GM20431 (cell line): ENCODE data around the gene TFEC.

Experiments
- in situ Hi-C: fragments of 300-500 bp; cut with MseI, MboI; formaldehyde crosslinking; loops from one replicate; pipeline ENCODE4 v1.15.0; 2020; ENCODE audit warnings: low sequenced_read_pairs; ENCODE audit not compliant: unreplicated experiment

TFEC gene

DNA sequence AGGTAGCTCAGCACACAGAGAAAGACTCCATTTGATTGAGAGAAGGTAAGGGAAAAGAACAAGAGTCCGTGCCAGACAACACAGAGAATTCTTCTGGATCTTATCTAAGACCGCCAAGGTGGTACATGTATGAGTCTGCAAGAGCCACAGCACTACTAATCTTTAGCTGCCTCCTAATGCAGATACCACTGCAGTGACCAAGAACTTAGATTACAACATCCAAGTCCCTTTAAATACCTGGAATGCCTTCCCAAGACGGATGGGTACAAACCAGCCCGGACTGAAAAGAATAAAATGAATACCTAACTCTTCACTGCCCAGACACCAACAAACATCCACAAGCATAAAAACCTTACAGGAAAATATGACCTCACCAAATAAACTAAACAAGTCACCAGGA is 33.3 kb downstream of the TFEC start:
- in situ Hi-C loops, result no loop called here

DNA sequence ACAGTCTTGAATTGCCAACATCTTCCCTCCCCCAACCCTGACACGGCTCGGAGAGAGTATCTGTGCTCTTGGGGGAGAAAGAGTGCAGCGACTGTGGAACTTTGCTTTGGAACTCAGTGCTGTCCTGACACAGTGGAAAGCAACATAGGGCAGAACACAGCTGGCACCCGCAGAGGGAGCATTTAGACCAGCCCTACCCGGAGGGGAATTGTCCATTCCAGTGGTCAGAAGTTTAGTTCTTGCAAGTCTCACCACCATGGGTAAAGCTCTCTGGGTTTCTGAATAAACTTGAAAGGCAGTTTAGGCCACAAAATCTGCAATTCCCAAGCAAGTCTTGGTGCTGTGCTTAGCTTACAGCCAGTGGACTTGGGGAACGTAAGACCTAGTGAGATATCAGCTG is 34.9 kb downstream of the TFEC start:
- in situ Hi-C loops, result no loop called here

DNA sequence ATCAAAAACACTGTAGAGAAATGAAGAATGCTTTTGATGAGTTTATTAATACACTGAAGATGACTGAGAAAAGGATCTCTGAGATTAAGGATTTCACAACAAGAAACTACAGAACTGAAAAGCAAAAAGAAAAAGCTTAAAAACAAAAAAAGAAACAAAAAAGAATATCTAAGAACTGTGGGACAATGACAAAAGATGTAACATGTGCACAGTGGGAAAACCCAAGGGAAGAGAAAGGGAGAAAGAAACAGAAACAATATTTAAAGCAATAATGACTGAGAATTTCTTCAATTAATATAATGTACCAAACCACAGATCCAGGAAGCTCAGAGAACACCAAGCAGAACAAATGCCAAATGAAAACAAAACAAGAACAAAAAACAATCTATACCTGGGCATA is 42.2 kb downstream of the TFEC start:
- in situ Hi-C loops, result no loop called here

DNA sequence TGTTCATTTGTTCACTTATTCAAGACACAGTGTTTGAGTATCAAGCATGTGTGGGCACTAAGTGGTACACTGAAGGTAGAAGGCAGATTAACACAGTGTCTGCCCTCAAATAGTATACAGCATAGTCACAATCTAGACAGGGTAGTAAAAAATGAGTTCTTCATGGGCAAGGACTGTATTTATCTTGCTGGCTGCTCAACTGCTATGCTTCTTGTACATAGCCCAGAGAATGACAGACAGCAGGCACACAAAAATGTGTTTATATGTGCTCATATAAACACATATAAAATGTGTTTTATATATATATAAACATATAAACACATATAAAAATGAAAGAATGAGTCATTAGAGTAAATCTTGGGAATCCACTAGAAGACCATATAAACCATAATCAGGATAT is 43.1 kb downstream of the TFEC start:
- in situ Hi-C loops, result no loop called here

DNA sequence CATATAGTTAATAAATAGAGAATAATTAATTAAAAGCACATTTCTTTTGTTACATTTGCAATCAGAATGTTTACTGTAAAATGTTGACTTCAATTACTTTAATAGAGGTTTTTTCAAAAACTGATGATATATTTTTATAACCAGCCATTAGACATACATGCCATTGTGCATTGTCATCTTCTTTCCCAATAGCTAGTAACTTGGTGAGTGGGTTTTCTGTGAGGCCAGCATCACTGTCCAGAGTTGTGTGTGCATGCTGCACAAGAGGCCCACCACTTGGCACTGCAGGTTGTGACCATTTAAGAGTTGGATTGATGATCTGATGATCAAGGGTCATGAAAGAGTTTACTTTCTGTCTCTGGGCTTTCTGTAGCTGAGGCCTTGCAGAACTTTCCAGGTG is 46.5 kb downstream of the TFEC start:
- in situ Hi-C loops, result no loop called here

DNA sequence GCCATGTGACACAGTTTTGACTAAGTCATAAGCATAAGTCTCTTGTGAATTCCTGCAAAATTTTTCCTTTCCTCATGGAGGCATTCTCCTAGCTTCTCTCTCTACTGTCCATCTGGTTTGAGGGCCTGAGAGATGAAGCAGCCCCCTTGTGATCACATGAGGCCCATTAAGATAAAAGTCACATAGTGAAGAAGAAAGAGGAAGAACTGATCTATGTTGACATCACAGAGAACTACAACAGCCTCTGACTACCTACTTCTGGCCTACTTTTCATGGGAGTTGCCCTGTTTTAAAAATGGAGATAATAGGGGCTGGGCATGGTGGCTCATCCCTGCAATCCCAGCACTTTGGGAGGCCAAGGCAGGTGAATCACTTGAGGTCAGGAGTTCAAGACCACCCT is 50.4 kb downstream of the TFEC start:
- in situ Hi-C loops, result no loop called here

DNA sequence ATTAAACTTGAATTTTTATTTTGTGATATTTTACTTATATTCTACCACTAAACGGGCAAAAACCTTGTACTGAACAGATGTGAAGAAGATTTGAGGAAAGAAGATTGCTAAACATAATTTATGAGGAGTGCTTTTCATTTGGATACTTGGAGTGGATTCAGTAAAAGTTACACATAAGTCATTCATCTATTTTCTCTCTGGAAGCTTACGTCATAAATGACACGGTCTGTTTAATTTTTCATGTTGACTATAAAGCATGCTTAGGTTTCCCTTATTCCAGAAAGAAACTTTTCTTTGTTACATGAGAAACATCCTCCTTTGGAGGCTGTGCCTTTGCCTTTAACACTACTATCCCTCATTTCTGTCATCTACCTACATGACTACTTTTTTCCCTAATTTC is 53.9 kb downstream of the TFEC start:
- in situ Hi-C loops, result no loop called here

DNA sequence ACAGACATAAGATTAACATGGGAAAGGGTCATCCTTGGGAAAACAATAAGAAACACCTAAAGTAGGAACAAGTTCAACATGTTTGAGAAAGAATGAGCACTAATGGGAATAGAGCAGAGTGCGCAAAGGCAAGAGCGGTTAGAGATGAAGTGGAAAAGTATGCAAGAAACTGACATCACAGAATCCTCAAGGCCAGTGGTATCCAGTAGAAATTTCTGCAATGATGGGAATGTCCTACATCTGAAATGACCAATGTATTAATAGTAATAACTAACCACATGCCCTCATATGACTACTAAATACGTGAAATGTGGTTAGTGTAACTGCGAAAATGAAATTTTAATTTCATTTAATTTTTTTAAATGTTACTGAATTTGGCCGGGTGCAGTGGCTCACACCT is 54.8 kb downstream of the TFEC start:
- in situ Hi-C loops, result no loop called here

DNA sequence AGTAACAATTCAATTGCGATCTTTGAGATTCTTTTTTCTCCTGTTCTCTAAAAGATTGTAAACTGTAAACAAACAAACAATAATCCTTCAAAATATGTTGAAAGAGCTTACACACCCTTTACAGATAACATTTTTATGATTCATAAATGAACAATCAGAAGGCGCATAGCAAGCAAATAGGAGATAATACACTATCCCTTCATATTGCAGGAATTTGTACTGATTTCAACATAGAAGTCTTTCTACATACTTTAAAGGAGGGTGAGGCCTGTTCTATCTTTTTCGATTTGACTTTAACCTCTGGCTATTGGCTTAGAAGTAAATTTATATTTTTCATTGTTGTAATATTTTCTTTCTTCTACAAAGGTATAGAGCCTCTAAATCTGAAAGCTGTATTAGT is 57.2 kb downstream of the TFEC start:
- in situ Hi-C loops, result no loop called here

DNA sequence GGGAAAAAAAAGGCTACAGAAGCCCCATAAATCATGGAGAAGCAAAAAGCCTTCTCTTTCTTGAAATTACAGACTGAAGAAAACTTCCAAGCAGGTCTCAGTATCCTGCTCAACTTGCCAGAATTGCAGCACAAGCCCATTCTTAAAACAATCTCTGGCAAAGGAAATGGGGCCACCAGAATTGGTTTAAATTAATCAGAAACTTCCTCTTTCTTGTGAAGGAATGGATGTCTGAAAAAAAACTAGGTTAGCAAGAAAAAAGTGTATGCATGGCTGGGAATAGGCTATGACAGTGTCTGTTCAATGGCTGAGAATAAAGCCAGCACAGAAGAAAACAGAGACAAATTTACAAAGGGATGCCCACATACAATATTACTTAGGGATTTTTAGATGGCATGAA is 59.1 kb downstream of the TFEC start:
- in situ Hi-C loops, result no loop called here

DNA sequence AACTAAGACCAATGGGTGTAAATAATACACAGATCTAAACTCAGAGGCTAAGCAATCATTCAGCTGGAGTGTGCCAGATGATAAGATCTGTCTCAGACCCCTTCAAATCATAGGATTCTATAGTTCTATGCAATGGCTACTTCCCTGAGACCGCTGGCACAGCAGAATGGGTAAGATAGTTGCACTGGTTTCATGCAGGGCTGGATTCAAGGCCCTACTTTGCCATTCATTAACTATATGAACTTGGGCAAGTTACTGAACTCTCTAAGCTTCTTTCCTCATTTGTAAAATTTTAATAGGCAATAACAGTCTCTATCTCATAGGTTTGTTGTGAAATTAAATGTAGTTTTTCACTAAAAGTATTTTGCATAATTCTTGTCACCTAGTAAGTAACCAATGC is 62.0 kb downstream of the TFEC start:
- in situ Hi-C loops, result no loop called here

DNA sequence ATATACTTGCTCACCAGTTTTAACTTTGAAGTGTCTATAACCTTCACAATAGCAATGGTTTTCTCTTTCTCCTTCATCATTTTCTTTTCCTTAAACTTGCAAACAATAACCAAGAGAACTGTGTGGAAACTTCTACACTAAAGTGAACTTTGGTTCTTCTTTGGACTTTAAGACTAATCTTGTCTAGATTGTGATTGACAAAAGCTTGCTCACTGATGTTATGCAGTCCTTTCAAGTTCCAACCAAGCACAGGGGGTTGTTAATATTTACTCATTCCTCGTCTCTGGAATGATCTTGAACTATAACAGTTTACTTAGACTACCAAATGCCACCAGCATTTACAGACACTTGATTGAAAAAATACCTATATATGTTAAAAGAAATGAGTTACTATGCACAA is 62.4 kb downstream of the TFEC start:
- in situ Hi-C loops, result no loop called here

DNA sequence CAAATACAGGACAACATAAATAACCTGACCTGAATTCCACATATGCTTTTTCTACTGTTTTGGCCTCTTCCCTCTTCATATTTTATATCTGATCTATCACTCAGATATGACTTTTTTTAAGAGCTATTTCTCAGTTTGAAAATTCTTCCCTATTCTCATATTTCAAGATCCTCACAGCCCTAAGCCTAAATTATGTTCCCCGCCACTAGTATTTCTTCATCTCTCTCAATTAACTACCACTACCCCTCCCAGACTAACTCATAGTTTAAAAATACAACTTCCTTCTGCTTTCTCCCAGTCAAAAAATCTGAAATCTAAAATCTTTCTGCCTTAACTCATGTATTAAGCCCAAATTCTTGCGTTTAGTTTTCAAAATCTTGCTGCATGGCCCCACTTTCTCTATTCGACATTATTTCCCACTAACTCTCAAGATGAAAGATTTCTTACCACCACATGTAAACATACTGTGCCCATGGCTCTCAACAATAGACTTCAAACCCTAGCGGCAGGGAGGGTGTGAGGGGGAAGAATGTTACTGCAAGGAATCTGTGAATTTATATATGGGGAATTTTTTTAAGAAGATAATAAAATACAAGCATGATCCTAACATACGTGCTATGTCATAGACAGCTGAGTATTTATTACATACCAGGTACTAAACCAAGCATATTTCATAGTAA is 64.6 kb downstream of the TFEC start:
- in situ Hi-C loops, result no loop called here

DNA sequence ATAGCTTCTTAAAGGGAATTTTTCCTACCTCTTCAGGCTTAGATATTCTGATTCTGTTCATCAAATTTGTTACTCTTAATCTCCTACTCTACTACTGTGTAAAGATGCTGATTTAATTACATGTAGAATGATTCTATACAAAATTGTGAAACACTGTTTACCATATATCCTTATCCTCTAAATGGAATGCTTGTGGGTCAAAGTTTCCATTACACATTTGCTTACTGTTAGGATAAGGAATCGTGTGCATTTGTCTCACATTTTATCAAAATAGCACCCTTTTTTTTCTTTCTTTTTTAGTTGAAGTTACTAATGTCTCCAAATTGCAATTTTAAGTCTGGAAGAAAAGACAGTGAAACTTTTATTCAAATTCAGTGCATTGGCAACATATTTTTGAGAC is 65.3 kb downstream of the TFEC start:
- in situ Hi-C loops, result no loop called here

DNA sequence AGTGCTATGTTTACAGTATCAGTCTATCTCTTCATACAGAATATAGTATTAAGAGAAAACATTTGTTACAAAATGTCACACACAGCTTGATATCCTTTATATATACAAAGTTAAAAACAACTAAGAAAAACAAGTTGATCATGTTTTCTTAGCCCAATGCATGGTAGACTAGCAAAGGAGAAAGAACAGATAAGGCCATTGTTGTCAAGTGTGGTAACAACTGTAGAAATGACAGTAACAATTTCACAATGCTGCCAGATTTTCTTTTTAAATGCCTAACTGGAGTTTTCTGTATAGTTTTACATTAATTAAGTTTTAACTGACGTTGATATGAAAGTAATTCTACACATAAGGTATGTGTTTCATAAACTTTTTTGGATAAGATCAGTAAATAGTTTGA is 65.8 kb downstream of the TFEC start:
- in situ Hi-C loops, result no loop called here

DNA sequence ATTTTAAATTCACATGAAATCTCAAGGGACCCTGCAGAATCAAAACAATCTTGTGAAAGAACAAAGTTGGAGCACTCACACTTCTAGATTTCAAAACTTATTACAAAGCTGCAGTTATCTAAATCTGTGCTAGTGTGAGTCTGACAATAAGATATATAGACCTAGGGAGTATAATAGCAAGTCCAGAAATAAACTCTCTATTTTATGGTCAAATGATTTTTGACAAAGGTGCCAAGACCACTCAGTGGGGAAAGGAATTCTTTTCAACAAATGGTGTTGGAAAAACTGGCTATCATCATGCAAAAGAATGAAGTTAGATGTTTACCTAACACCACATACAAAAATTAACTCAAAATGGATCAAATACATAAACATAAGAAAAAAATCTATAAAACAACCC is 68.2 kb downstream of the TFEC start:
- in situ Hi-C loops, result no loop called here

DNA sequence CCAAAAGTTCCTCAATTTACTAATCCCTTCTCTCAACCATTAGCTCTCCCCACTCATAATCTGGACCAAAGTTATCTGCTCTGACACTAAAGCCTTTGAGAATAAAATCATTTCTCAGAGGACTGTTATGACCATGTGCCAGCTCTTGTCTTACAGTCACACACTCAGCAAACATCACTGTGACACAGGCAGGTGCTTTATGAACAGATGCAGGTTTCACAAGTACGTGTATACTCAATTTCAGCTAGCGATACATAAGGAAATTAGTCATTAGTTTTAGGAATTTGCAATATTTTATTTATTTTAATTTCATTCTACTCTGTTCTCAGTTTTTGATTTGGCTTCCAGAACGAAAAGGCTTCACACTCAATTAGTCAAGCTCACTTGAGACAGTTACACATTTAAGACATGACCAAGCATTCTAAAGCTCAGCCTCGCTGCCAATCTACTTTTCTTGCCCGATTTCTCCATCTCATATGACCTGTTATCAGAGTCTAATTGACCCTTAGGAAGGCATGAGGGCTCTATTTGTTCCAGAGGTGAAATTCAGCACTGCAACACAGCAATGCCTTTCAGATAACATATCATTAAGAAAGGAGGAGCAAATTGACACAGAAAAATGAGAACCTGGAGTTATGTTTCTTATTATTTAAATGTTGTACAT is 76.8 kb downstream of the TFEC start:
- in situ Hi-C loops, result no loop called here

DNA sequence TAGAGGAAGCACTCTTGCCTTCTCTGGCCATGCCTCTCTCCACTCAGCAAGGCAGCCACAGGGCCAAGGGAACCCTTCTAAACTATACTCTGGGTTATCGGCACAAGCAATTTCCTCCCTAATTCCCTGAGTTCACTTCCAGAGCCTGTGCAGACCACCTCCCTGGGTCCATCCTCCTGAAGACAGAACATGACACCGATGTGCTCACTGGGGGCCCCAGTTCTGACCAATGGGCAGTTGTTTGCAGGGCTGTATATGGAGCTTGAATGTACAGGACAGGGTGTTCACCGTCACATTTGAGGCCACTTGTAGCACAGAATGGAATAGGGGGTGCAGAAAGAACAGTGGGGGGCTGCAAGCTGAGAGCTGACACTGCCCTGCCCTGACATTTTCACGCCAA is 77.7 kb downstream of the TFEC start:
- in situ Hi-C loops, result no loop called here

DNA sequence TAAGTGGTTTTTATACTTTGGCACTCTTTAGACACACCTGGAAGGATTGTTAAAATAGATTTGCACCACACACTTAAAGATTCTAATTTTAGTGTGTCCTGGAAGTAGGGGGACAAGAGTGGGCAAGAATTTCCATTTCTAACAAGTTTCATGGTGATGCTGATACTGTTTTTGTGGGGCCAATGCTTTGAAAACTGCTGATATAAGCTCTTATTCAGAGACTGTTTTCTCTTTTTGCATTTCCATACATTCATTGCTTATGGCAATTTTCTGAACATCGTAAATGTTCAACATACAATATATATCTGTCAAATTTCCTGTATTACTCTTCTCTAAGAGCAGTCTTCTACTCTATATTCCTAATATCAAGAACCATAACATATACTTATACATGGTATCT is 79.0 kb downstream of the TFEC start:
- in situ Hi-C loops, result no loop called here

DNA sequence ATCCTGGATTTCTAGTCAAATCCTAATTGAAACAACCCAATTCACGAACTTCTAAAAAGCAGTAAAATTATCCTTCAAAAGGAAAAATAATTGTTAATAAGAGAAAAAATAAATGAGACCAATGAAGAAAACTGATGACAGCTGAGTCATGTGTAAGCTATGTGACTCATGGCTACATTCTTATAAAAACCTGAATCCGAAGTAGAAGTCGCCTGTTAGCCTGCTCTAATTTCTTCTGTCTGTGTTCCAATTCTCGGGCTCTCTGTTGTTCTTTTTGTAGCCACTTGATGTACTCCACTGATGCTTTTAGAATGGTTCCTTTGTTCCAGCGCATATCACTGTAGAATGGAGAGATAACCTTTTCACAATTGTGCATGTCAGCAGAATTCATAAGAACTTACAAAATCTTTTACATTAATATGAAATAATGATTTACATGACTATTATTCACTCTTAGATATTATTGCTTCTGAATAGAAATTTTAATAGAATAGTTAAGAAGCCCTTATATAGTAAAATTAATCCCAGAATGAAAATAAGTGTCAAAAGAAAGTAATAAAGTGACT is 88.8 kb downstream of the TFEC start:
- in situ Hi-C loops, result no loop called here

DNA sequence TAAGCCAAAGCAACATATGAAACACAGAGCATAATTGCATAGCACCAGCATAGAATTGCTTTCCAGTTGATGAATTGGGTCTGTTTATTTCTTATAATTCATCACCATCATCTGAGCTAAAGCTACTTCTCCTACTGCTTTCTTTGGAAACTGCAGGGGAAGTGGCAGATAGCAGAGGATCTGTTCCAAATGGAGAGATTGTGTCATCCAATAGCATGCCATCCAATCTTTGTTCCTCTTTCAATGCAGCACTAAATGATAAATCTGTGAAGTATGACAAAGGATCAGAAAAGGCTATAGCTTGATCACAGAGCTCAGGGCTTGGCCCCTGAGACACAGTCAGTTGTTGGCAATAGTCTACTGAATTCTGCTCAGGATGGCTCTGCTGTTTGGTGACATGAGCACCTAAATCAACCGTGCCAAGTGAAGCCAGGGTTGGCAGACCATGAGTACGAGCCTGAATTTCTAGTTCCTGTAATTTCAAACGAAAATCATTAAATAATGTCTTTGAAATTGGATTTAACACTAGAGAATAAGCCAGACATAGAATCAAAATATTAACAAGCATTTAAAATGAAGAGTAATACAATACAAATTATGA is 90.0 kb downstream of the TFEC start:
- in situ Hi-C loops, result no loop called here

DNA sequence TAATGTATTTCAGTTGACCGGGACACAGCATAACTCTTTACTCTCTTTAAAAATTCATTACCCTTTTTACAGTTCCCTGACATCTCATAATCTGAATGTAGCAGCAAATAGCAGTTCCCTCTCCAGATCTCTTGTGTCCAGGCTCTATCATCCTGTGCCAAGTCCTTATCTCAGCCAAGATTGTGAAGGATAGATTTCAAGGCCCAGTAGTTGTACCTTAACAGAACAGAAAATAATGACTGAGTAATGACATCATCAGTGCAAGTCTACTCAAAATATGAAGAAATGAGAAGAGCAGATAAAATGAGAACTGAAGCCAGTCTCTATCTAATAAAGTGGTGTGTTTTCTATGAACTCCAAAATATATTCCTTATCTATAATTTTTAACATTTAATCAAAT is 92.6 kb downstream of the TFEC start:
- in situ Hi-C loops, result no loop called here
